ENCODE results near the gene UBL4B. TPM values are rescaled to one million over a fixed set of nuclear protein-coding genes. Genes with fewer than 3 reads are reported as not detected.

UBL4B gene
- total RNA-seq, 4 donors from 2014 or later, result 0.27 to 0.67 TPM; not detected in 2

GRCh38 chr1:110092991-110093390 is 19.3 kb upstream of the UBL4B start:
- no peak for ATAC-seq
- Histone ChIP-seq H3K4me3 (no peak overlapping the region), H3K27me3 (peaks cover 46% of the 10 kb centered on the region), H3K9me3 (no peaks in the 10 kb centered on the region), H3K4me1 (no peaks in the 10 kb centered on the region), H3K27ac (no peak overlapping the region), H3K36me3 (no peaks in the 10 kb centered on the region)
- TF ChIP-seq POLR2A (IDR thresholded peaks at IDR 0.05) (no peak), EP300 (IDR thresholded peaks at IDR 0.05) (no peak), CTCF (IDR thresholded peaks at IDR 0.05) (no peak), POLR2AphosphoS5 (IDR thresholded peaks at IDR 0.05) (no peak)
- 78 to 95% methylated on average over 2 of the region's 2 CpGs for WGBS, 2 donors (ENCODE audit: low coverage in 1 of 2)

GRCh38 chr1:110094931-110095654 is 17.1 kb upstream of the UBL4B start:
- whole genome bisulfite sequencing, 2 donors (ENCODE audit: low coverage in 1 of 2), result 45 to 70% methylated on average over 3 to 5 of the region's 7 CpGs
- Histone ChIP-seq H3K4me3 (no peak overlapping the region), H3K27me3 (peaks cover 44% of the 10 kb centered on the region), H3K36me3 (no peaks in the 10 kb centered on the region), H3K4me1 (no peaks in the 10 kb centered on the region), H3K27ac (no peak overlapping the region), H3K9me3 (no peaks in the 10 kb centered on the region)
- ATAC-seq, result no peak
- no peak for TF ChIP-seq EP300 (IDR thresholded peaks at IDR 0.05)
- TF ChIP-seq CTCF (IDR thresholded peaks at IDR 0.05), result no peak
- TF ChIP-seq POLR2AphosphoS5 (IDR thresholded peaks at IDR 0.05), result no peak
- no peak for TF ChIP-seq POLR2A (IDR thresholded peaks at IDR 0.05)

GRCh38 chr1:110097507-110098221 is 14.6 kb upstream of the UBL4B start:
- Histone ChIP-seq H3K27ac (no peak overlapping the region), H3K4me3 (no peak overlapping the region), H3K9me3 (no peaks in the 10 kb centered on the region), H3K4me1 (no peaks in the 10 kb centered on the region), H3K27me3 (peaks cover 44% of the 10 kb centered on the region), H3K36me3 (no peaks in the 10 kb centered on the region)
- WGBS, 2 donors (ENCODE audit: low coverage in 1 of 2), result 85 to 100% methylated on average over 1 to 9 of the region's 11 CpGs
- TF ChIP-seq POLR2AphosphoS5 (IDR thresholded peaks at IDR 0.05), result no peak
- TF ChIP-seq POLR2A (IDR thresholded peaks at IDR 0.05), result no peak
- no peak for TF ChIP-seq CTCF (IDR thresholded peaks at IDR 0.05)
- no peak for TF ChIP-seq EP300 (IDR thresholded peaks at IDR 0.05)
- ATAC-seq, result no peak

- peaks cover 44% of the 10 kb centered on the region for H3K27me3 ChIP-seq
- H3K27ac ChIP-seq, result no peak overlapping the region
- WGBS, 2 donors (ENCODE audit: low coverage in 1 of 2), result 60 to 66% methylated on average over 2 to 5 of the region's 9 CpGs
- H3K36me3 ChIP-seq, result no peaks in the 10 kb centered on the region
- TF ChIP-seq CTCF (IDR thresholded peaks at IDR 0.05) (no peak), POLR2AphosphoS5 (IDR thresholded peaks at IDR 0.05) (no peak), POLR2A (IDR thresholded peaks at IDR 0.05) (no peak), EP300 (IDR thresholded peaks at IDR 0.05) (no peak)
- H3K9me3 ChIP-seq, result no peaks in the 10 kb centered on the region
- H3K4me3 ChIP-seq, result no peak overlapping the region
- no peaks in the 10 kb centered on the region for H3K4me1 ChIP-seq
- no peak for ATAC-seq
Measured at GRCh38 chr1:110098222-110099026, 13.8 kb upstream of the UBL4B start.

Measured in gastroesophageal sphincter (tissue), 4 donors.